Prostate gland (tissue), 2 donors: ENCODE measurements around the gene REEP6. TPM values are rescaled to one million over a fixed set of nuclear protein-coding genes. Genes with fewer than 3 reads are reported as not detected.
A peak's percentile ranks its signal among the peaks of the same experiment; 100 is the strongest.

ENCODE experiments used
- DNase-seq: peaks from one replicate; pipeline ENCODE4 v3.0.0-alpha.2; 2019; ENCODE audit warnings: low spot score
- H3K27ac ChIP-seq, 2 donors: fragments of 200-600 bp; sonication (generic); 2 replicates each; pipeline ENCODE4 v1.5.1; 2017 to 2019
- H3K27me3 ChIP-seq: fragments of 200-600 bp; sonication (generic); replicated peaks from 2 replicates; pipeline ENCODE4 v1.5.1; 2019; ENCODE audit not compliant: insufficient read depth
- H3K36me3 ChIP-seq, 2 donors: fragments of 200-600 bp; sonication (generic); 1 replicate in 1 of 2; 2 replicates in 1 of 2; pipeline versions ENCODE4 v1.5.1 to v1.8.1; 2017 to 2019
- H3K4me1 ChIP-seq: fragments of 200-600 bp; sonication (generic); replicated peaks from 2 replicates; pipeline ENCODE4 v1.5.1; 2019
- H3K4me3 ChIP-seq, 2 donors: fragments of 200-600 bp; sonication (generic); 2 replicates each; pipeline ENCODE4 v1.5.1; 2017 to 2019
- H3K9me3 ChIP-seq: fragments of 200-600 bp; sonication (generic); 2 replicates; pipeline ENCODE4 v1.5.1; 2017
- POLR2A ChIP-seq: fragments of 450-650 bp; IDR thresholded peaks from one replicate; pipeline ENCODE4 v1.6.1; 2016; ENCODE audit warnings: antibody characterized with exemption, mild to moderate bottlenecking
- POLR2AphosphoS5 ChIP-seq: sonication (generic); formaldehyde crosslinking; IDR thresholded peaks from one replicate; pipeline ENCODE4 v1.6.1; 2017; ENCODE audit warnings: antibody characterized with exemption
- WGBS: methylation state at CpG from one replicate; pipeline ENCODE4 v1.1.5; 2018; 5-methylcytosine and 5-hydroxymethylcytosine counted together
- intact Hi-C: fragments of 100-400 bp; cut with DNase I; formaldehyde crosslinking; loops from one replicate; pipeline ENCODE4 v1.14.2; 2022
- total RNA-seq, 2 donors: library from RNA; depleted of rRNA; stranded (reverse); fragments of >200 nt; gene quantifications; one replicate each; pipeline ENCODE4 v1.1.0, GENCODE V29; 2016
- TF ChIP-seq, protein P1 (sequence below), 4 experiments: fragments of 200-600 bp in 2 of 4; fragments of 450-650 bp in 2 of 4; sonication (generic) in 2 of 4; IDR thresholded peaks; 1 replicate in 3 of 4; 2 replicates in 1 of 4; pipeline ENCODE4 v1.5.1; 2016 to 2019; ENCODE audit warnings: antibody characterized with exemption in 4 of 4, mild to moderate bottlenecking in 2 of 4, moderate library complexity in 2 of 4

The REEP6 gene
- total RNA-seq, 2 donors from 2014 or later: 61.9 to 349 TPM

DNA sequence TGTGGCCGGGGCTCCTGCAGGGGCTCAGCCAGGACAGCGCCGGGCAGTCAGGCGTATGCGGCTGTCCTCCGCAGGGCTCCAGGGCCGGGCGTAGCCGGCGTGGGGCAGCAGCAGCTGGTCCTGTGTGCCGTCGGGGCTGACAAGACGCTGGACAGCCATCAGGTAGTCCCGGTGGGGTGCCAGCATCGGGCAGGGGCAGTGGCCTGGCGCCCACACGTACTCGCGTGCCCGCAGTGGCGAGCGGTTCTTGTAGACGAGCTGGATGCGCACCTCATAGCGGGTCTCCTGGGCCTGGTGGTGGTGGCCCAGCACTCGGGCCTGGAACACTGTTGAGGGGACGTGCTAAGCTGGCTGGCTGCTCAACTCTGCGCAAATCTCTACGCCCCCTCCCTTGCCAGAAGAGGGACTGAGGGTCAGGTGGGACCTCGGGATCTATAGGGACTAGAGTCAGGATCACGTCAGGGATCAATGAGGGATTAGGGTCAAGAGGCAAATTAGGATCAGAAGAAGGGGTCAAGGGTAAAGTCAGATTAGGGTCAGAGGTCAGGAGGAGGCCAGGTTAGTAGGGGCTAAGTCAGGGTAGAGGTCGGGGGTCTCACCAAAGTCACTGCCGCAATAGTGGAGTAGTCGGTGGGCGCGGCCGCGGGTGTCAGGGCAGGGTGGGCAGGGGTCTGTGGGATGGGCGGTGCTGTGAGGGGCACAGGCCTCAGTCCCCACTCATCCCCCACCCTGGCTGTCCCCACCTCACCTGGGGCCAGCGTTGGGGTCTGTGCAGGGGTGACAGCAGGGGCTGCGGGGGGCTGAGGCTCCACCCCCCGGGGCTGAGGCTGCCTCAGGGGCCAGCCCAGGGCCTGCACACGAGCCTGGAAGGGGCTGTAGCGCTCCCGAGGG is 15.3 kb downstream of the REEP6 start:
- Histone ChIP-seq H3K4me1 (no peaks in the 10 kb centered on the region), H3K27me3 (peaks cover 14% of the 10 kb centered on the region), H3K9me3 (no peaks in the 10 kb centered on the region), H3K4me3 (no peak overlapping the region), H3K27ac (no peak overlapping the region), H3K36me3 (no peaks in the 10 kb centered on the region)
- TF ChIP-seq POLR2A (no peak), POLR2AphosphoS5 (no peak)
- TF ChIP-seq, protein P1, sequence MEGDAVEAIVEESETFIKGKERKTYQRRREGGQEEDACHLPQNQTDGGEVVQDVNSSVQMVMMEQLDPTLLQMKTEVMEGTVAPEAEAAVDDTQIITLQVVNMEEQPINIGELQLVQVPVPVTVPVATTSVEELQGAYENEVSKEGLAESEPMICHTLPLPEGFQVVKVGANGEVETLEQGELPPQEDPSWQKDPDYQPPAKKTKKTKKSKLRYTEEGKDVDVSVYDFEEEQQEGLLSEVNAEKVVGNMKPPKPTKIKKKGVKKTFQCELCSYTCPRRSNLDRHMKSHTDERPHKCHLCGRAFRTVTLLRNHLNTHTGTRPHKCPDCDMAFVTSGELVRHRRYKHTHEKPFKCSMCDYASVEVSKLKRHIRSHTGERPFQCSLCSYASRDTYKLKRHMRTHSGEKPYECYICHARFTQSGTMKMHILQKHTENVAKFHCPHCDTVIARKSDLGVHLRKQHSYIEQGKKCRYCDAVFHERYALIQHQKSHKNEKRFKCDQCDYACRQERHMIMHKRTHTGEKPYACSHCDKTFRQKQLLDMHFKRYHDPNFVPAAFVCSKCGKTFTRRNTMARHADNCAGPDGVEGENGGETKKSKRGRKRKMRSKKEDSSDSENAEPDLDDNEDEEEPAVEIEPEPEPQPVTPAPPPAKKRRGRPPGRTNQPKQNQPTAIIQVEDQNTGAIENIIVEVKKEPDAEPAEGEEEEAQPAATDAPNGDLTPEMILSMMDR (IDR thresholded peaks at IDR 0.05): no peak
- intact Hi-C loops: no loop called here
- WGBS: 89% methylated on average over 45 of the region's 45 CpGs
- no peak for DNase-seq

DNA sequence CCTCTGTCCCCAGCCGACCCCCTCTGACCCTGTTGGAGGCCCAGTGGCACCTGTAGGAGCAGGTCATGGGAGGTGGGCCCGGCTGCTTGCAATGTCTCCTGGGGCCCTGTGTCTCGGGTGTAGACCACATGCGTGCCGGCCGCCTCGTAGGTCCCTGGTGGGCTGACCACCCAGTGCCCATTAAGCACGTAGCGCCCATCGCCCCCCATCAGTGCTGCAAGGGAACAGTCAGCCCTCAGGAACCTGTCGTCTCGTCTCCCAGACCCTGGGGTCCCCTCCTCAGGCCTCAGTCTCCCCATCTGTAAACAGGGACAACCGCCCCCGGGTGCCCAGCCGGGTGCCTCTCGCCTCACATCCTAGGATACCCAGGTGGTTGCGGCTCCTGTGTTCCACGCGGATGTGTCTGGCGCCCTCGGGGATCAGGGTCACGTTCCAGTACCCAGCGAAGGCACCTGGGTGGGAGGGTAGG is 16.2 kb downstream of the REEP6 start:
- intact Hi-C loops: no loop called here
- Histone ChIP-seq H3K4me1 (no peaks in the 10 kb centered on the region), H3K27ac (peak overlapping the region in 1 of 2 donors; percentile 79), H3K27me3 (peaks cover 17% of the 10 kb centered on the region), H3K9me3 (no peaks in the 10 kb centered on the region), H3K36me3 (no peaks in the 10 kb centered on the region), H3K4me3 (no peak overlapping the region)
- no peak for DNase-seq
- WGBS: 59% methylated on average over 18 of the region's 23 CpGs
- TF ChIP-seq POLR2AphosphoS5: no peak
- TF ChIP-seq POLR2A: no peak
- TF ChIP-seq, protein P1 (IDR thresholded peaks at IDR 0.05): no peak

DNA sequence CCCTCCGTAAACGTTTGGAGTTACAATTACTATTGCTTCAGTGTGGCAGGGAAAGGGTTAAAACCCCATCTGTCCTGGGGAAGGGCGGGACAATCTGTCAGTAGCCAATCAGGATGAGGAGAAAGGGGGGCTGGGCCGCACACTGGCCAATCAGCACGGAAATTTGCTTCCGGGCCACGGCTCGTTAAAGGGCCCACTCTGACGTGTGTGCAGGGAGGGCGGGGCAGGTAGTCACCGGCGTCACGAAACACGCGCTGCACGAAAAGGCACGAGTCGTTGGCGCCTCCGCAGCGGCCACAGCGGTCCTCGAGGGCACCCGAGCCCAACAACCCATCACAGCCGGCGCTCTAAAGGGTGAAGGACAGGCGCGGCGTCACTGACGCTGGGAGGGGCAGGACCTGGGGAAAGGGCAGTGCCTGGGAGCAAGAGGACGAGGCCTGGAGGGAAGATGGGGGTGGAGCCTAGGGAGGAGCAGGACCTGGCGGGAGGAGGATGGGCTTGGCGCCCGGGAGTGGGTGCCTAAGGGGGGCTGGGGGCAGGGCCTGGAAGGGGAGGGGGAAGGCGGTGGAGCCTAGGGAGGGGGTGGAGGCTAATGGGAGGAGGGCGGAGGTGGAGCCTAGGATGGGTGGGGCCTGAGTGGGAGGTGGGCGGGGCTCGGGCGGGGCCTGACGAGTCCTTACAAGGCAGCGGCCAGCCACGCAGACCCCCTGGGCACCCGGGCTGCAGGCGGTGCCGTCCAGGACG is 17.0 kb downstream of the REEP6 start:
- H3K27ac ChIP-seq: peak overlapping the region; percentile 62 to 79
- no peaks in the 10 kb centered on the region for H3K9me3 ChIP-seq
- peak; percentile 88 for DNase-seq
- peaks cover 13% of the 10 kb centered on the region for H3K27me3 ChIP-seq
- intact Hi-C loops: no loop called here
- no peaks in the 10 kb centered on the region for H3K4me1 ChIP-seq
- TF ChIP-seq, protein P1 (IDR thresholded peaks at IDR 0.05): no peak
- TF ChIP-seq POLR2AphosphoS5 (peak; percentile 94), POLR2A (peak; percentile 29)
- WGBS: 1% methylated on average over 40 of the region's 46 CpGs
- peak overlapping the region; percentile 22 to 26 for H3K4me3 ChIP-seq
- H3K36me3 ChIP-seq: no peaks in the 10 kb centered on the region

- WGBS: 72% methylated on average over 4 of the region's 12 CpGs
- peak overlapping the region; percentile 62 to 79 for H3K27ac ChIP-seq
- peak overlapping the region in 1 of 2 donors; percentile 22 for H3K4me3 ChIP-seq
- intact Hi-C loops: no loop called here
- peaks cover 8% of the 10 kb centered on the region for H3K27me3 ChIP-seq
- H3K36me3 ChIP-seq: no peaks in the 10 kb centered on the region
- DNase-seq: no peak
- no peaks in the 10 kb centered on the region for H3K9me3 ChIP-seq
- H3K4me1 ChIP-seq: no peaks in the 10 kb centered on the region
- no peak for TF ChIP-seq POLR2AphosphoS5
- TF ChIP-seq, protein P1 (IDR thresholded peaks at IDR 0.05): no peak
- TF ChIP-seq POLR2A: no peak
These were observed 17.5 kb downstream of the REEP6 start for GRCh38 chr19:1508507-1508856.
